ENCODE data around the gene APOL2.
"Not testable (repeated sequence)": the region's sequence is repeated elsewhere in the genome, so short reads cannot be mapped to it uniquely, and the experiment has no call there.

APOL2 gene

DNA sequence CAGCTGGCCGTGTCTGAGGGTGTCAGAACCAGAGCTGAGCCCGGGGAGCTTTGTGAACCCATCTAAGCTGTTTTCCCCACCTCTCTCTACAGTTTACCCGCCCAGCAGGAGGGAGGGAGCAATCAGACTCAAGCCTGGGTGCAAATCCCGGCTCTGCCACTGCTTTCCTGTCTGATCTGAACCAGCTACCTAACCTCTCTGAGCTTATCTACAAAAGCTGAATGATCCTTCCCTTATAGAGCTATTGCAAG, 252 bp downstream of the APOL2 start:
- DNase-seq (ENCODE audit: low read depth in 2 of 2) = no peak

DNA sequence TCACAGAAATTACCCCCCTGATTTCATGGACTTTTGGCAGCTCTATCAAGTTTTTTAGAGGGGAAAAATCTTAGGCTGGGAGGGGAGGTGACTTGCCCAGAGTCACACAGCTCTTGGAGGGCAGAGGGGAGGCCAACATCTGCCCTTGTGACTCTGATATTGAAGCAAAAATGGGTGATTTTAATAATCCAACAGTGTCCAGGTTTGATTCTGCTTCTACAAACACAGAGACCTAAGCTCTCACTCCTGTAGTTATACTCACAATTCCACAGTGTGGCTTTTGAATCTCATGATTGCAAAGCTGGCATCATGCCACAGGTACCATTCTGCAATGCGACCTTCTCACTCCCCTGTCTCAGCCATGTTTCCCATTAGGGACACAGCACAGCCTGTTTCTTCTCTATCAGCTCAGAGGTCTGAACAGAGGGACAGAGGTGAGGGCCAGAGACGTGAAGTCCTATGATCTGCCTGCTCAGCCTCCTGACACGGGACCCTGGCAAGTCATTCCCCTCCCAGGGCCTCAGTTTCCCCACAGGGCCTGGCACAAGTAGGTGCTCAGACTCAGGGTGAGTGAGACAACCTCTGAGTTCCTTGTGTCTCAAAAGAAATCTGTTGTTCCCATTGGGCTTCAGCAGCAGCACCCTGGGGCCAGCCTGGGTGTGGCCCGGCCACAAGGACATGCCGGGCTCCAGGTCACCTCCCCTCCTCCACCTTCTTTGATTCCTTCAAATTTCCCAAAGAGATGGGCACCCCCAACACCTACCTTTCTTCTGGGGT, 766 bp downstream of the APOL2 start:
- no peak for DNase-seq (ENCODE audit: low read depth in 2 of 2)

DNA sequence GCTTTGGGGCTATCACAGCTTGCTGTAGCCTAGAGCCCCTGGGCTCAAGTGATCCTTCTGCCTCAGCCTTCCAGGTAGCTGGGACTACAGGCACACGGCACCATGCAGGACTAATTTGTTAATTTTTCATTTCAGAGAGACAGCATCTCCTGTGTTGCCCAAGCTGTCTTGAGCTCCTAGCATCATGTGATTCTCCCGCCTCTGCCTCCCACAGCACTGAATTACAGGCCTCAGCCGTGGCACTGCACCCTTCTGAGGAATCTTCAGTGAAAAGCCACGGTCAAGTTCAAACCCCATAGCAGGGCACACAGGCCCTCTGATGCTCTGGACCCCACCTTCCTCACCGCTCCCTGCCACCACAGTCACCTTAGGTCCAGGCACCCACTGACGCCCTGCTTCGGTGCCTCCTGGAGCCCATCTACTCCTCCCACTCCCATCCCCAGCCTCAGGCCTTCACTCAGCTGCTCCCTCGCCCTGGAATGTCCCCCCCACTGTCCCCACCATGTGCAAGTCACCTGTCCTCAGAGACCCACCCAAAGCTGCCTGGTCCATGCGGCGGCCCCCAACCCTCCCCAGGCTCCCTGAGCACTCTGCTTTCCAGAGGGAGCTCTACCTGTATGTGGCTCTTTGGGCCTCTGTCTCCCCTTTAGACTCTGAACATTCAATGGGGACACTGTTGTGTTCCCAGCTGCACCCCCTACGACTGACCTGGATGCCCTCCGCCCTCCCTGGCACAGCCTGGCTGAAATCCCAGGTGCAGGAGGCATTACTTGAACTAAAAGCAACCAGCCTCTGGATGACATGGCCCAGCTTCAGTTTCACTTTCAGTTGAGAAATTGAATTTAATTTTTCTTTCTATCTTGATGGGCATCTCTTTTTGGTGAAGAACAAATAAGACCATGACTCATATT, 1.6 kb downstream of the APOL2 start:
- no peak for DNase-seq (ENCODE audit: low read depth in 2 of 2)

DNA sequence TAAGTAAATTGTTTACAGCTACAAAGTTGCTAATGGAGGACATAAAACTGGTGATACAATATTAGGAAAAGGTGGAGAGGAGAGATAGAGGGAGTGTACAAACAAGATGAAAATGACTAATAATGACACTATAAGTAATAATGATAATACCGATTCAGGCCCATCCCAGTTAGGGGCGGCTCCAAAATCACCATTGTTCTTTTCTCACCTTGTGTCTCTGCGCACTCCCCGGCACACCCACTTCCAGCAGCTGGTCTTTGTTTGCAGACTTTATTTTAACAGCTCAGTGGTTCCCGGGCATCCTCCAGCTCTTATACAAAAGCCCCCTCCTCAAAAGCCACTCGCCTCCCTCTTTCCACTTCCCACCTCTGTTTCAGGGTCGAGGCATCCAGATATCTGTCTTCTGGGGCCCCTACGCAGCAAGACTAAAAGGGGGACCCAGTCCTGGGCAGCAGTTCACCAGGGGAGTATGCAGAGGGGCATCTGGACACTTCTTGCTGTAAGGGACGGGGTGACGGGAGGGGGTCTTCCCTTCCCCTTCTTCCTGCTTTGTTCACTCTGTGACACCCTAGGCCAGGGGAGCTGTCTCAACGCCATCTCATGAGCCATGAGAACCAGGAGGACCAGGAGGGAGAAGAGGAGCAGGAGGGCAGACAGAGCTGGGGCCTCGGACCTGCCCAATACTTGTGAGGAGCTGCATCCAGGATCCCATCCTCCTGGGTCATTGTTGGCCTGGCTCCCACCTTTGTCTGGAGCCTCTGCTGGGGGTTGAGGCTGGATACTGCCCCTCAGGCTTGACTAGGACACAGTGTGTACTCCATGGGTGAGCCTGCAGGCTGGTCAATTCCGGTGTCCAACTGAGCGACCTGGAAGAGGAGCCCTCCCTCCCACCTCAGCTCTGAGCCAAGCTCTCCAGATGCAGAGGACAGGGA, 2.7 kb downstream of the APOL2 start:
- no peak for DNase-seq (ENCODE audit: low read depth in 2 of 2)

DNA sequence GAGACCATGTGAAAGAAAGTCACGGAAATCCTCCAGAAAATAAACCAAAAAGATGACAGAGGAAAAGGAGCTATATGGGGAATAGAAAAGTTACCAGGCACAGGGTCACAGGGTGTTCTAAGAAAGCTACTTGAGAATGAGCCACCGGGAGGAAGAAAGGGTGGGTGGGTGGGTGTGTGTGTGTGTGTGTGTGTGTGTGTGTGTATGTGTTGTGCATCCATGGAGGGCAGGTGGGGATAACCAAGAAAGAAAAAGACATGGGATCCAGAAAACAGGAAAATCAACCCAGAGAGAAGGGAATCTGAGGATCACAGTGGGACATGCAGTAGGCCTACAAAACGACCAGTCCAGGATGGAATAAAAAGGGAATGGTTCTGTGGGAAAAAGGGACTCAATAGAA, 3.7 kb downstream of the APOL2 start:
- DNase-seq (ENCODE audit: low read depth in 2 of 2) = no peak

DNA sequence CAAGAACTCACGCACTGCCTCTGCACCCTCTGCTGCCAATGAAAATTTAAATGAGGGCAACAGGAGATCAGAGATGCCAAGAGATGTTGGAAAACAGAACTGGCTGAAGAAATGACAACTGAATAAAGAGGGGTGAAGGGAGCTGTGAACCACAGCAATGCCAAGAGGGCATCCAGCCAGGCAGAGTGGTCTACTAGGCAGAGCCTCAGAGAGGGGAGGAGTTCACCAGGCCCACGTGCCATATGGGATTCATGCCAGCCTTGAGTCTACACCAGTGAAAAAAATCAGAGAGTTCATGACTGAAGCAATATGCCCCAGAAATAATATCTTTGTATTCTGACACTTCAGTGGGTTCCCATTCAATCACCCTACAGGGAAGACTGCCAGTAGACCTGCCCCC, 4.4 kb downstream of the APOL2 start:
- no peak for DNase-seq (ENCODE audit: low read depth in 2 of 2)

DNA sequence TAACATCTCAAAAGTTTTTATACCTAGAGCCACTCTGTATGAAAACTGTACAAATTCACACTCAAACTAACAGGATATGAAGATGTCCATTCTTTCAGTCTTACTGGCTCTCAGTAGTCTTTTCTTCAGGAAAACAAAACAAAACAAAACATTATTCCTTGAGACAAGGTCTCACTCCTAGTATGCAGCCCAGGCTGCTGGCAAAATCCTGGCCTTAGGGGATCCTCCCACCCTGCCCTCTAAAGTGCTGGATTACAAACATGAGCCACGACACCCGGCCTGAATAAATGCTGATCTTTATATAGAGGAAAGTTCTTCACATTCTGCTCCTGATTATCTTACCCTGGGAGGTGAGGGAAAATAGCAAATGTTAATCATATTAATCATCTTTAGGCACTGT, 5.1 kb downstream of the APOL2 start:
- DNase-seq (ENCODE audit: low read depth in 2 of 2) = no peak

DNA sequence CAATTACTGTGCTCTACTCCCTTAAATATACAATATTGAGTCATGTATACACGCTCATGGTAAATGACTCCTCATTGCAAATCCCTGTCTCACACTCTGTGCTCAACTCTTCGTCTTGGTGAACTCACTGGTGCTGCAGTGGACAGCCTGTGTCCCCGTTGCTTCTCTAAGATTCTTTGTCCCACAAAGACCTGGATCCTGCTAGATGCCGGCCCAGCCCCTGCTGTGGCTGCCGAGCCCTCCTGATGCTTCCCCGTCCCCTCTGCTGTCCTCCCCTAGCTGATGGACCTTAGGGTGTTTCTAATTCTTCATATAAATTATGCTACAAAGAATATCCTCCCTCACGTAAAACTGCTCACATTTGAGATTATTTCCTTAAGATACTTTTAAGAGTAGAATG, 5.5 kb downstream of the APOL2 start:
- DNase-seq (ENCODE audit: low read depth in 2 of 2) = no peak

DNA sequence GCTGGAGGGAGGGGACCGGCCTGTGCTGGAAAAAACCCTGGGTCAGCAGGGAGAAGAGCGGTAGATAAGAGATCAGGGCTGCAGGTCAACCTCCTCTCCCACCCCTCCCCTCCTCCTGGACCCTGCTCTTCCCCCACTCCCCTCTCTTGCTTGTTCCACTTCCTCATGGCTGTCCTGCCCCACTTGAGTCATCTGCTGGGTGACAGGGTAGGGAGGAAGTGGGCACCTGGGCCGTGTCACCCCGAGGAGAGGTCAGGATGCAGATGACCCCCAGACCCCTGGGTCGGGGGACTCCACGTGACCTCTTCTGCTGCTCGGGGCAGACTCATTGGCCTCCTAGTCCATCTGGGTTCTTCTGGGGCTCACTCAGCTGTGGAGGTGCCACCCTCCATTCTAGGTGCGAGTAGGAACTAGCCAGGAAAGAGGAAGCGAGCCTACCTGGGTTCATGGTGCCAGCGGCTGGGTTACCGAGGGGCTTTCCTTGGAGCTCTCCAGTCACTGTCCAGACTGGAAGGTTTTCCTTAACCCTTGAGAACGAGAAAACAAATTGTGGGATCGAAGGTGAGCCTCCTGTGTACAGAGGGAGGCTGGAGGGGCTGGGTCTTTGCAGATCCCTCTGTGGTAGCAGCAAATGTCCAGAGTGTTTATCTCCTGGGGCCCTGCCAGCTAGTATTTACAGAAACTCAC, 6.5 kb downstream of the APOL2 start:
- DNase-seq (ENCODE audit: low read depth in 2 of 2) = no peak

DNA sequence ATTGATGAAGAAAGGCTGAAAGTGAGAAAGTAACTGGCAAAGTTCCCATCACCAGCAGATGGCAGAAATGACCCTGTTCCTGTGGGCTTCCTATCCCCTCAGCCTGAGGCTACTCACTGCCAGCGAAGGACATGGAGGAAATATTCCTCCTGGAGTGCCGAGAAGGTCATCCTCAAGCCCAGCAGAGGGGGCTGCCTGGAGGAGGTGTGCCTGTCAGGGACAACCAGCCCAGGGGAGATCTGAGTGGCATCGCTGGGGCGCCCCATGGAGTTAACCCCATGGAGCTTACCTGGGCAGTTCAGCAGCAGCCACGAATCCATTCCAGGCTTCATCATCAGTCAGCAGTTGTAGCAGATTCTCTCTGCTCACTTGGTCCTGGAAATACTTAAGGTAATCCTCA, 8.3 kb downstream of the APOL2 start:
- not testable (repeated sequence) for DNase-seq (ENCODE audit: low read depth in 2 of 2)

DNA sequence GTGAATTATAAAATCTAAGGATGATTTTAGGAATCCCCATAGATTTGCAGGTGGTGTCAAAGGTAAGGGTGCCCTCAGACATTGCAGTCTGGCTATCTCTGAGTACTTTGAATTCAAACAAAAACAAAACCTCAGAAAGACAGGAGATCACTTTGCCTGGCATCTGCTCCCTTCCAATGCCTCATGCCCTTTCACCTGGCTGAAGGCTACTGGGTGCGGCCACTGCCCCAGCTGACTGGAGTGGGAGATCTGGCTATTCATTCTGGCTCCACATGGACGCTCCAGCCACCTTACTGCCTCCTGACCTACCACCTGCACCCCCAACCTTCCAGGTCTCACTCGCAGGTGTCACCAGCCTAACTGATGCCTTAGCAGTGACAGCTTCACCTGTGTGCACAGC, 9.7 kb downstream of the APOL2 start:
- DNase-seq (ENCODE audit: low read depth in 2 of 2) = not testable (repeated sequence)

DNA sequence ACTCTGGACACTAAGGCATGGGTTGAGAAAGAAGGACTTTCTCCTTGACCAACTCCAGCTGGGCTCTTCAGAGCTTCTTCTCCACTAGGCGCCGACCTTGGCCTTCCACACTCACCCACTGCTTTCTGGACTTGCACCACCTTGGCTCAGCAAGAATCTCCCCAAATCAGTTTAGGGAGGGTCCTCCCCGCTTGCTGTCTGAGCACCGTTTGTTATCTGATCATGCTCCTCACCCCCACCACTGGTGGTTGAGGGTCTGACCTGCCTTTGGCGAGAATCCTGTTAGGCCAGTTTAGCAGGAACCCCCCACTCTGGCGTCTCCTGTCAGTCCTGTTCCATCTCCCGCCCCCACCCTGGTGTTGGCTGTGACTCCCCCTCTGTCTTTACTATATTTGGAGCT, 10.4 kb downstream of the APOL2 start:
- DNase-seq (ENCODE audit: low read depth in 2 of 2) = no peak

DNA sequence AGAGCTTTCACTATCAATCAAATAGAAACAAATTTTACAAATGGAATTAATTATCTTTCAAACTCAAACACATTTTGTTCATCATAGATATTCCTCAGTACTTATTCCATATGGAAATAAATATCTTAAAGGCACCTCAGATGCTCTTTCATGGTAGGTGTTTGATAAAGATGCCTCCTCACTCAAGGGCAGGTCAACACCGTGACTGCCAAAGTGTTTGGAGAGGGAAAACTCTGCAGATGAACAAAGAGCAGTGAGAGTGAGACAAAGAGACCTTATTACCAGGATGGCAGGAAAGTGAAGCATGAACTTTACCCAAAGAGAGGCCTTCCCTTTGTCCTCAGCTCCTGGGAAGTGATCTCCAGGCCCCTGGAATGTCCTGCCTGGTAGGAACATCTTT, 11.0 kb downstream of the APOL2 start:
- not testable (repeated sequence) for DNase-seq (ENCODE audit: low read depth in 2 of 2)

DNA sequence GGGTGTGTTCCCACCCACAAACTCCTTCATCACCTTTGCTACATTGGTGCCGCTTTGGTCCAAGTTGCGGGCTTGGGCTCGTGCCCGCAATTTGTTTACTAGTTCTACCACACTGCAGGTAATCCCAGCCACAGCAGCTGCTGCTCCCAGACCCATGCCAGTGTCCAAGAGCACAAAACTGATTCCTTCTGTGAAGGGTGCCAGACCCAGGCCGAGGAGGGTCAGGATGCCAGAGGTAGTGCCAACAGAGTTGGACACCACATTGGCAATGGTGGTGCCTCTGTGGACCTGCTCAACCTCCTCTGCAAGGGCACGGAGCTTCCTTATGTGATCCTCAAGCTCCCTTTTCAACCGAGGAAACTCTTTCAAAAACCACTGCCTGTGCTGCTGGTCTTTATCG, 11.5 kb downstream of the APOL2 start:
- no peak for DNase-seq (ENCODE audit: low read depth in 2 of 2)

DNA sequence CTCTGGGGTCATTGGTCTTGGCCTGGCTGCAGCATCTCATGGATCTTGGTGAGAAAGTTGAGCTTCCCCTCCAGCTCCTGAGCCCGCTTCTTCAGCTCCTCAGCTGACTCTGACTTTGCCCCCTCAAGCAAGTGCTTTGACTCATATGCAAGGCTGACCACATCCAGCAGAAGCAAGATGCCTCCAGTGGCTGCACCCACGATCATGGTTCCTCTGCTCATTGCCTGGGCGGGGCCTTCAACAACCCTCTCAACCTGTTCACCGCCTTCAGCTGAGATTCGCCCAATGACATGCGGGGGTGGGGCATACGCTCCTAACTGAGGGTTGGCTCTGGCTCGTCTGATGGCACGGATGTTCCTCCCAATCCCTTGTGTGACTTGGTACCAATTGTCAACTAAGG, 11.9 kb downstream of the APOL2 start:
- no peak for DNase-seq (ENCODE audit: low read depth in 2 of 2)

DNA sequence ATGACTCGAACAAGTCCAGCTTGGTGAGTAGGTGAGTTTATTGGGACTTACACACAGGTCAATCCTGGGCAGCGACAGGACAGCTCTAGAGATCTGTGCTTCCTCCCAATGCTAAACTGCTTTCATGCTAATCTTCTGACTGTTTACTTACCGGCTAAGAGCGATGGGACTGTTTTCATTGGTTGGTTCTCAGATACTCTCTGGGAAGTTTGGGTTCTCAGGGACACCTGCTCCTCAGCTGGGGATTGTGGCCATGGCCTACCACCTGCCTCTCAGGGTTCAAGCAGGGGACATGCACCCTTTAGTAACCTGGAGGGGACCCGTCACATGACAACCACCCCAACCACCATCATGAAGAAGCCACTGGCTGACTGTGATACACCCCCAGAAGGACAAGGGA, 13.1 kb downstream of the APOL2 start:
- DNase-seq (ENCODE audit: low read depth in 2 of 2) = no peak

DNA sequence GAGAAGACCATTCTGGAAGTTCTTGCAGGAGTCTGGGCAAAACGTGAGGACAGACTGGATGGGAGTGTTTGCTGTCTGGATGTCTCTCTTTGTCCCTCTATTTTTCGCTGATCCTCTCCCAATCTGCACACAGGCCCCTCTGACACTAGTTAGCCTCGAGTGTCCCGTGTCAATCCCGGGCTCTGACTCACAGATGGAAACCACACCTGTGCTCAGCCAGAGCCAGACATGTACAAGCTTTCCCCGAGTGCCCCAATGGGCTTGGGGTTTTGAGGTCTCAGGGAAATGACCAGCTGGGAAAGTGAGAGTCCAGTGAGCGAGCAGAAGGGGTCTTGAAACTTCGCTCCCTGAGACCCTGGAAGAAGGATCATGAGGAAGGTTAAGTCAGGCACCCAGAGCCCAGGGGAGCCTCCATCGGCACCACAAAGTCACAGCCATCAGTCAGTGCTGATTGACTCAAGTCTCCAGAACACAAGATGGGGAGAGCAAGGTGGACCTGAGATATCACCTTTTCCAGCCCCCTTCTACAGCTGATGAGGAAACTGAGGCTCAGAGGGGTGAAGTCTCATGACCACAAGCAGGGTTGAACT, 13.9 kb downstream of the APOL2 start:
- DNase-seq (ENCODE audit: low read depth in 2 of 2) = no peak

DNA sequence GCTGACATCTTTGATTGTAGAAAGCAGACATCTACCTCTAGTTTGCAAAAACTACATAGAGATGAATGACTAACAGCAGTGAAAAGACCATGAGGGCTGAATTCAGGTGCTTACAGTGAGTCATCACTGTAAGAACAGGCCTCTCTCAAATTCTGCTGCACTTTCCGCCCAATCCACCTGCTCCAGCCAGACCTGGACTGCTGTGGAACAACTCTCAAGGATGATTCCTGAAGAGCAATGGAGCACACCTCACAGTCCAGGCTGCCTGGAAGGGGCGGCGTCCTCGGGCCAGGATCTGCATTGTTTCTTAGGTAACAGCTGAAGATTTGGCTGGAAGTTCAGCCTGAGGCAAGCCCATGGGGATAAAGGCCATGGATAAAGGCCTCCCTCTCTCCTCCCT, 15.1 kb downstream of the APOL2 start:
- no peak for DNase-seq (ENCODE audit: low read depth in 2 of 2)

DNA sequence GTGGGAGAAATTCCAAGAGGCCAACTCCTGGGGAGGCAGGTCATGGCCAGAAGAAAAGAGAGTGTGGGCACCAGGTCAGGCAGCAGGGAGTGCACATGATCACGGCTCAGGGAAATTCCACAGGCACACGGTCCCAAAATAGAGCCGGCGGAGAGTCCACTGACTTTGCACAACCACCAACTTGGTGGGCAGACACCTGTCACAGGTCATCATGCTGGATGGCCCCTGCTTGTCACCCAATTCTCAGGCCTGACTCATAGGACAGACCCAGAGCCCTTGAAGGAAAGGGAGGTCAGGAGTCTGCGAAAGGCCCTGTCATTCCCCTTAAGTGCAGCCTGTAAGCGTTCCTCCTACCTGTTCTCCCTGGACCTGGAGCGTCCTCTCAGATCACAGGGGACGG, 15.8 kb downstream of the APOL2 start:
- no peak for DNase-seq (ENCODE audit: low read depth in 2 of 2)

DNA sequence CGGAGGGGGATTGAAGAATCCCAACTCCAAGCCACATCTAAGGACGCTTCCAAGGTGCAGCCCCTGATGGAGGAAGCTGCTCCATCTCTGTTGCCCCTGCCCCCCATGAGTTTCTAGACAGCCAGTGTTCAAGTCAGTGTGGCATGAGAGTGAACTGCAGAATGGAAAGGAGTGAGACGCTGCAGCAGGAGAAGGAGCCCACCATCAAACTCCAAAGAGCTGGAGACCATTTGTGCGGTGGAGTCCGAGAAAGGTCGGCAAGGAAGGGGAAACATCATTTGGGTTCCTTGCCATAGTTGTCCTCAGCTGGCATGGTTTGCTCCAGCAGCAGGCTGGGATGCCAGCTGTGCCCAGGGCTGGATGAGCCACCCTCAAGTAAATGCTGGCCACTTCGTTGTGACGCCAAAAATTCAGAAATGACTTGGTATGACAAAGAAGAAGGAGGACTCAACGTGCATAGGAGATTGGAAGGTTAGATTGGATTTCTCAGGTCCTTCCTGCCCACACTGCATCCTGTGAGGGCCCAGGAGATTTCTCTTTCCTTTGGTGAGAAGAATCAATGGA, 16.4 kb downstream of the APOL2 start:
- DNase-seq (ENCODE audit: low read depth in 2 of 2) = no peak

Measured in stimulated activated CD8-positive, alpha-beta memory T cell treated with anti-CD3 and anti-CD28 coated beads, Interleukin-7, amount 100 ng/mL, for 4 hours (primary cell).